NCI-H2196 treated with DMSO at 0.1 percent for 48 hours (cell line): ENCODE data around the gene CDK18.
A peak's percentile ranks its signal among the peaks of the same experiment; 100 is the strongest.

ENCODE experiments used
- DNase-seq: peaks from one replicate; lab custom pipeline; 2025; ENCODE audit not compliant: unreplicated experiment; lab: John Stamatoyannopoulos, UW

CDK18 gene

GRCh38 chr1:205522692-205523091 is 18.2 kb downstream of the CDK18 start:
- no peak for DNase-seq

- DNase-seq = no peak
Measured at GRCh38 chr1:205523261-205523890, 18.9 kb downstream of the CDK18 start.

GRCh38 chr1:205523891-205524793 is 19.7 kb downstream of the CDK18 start:
- DNase-seq = peak; percentile 44

- no peak for DNase-seq
Measured at GRCh38 chr1:205524794-205525101, 20.3 kb downstream of the CDK18 start.

GRCh38 chr1:205525495-205526285 is 21.2 kb downstream of the CDK18 start:
- no peak for DNase-seq

GRCh38 chr1:205526431-205526830 is 22.0 kb downstream of the CDK18 start:
- no peak for DNase-seq

GRCh38 chr1:205527931-205528330 is 23.5 kb downstream of the CDK18 start:
- no peak for DNase-seq

- DNase-seq = no peak
Measured at GRCh38 chr1:205528446-205528886, 24.0 kb downstream of the CDK18 start.

- peak; percentile 36 for DNase-seq
Measured at GRCh38 chr1:205528887-205529825, 24.7 kb downstream of the CDK18 start.

GRCh38 chr1:205530116-205530515 is 25.6 kb downstream of the CDK18 start:
- DNase-seq = no peak

- DNase-seq = no peak
Measured at GRCh38 chr1:205531191-205532025, 26.9 kb downstream of the CDK18 start.

- DNase-seq = no peak
Measured at GRCh38 chr1:205532026-205532898, 27.8 kb downstream of the CDK18 start.

- DNase-seq = no peak
Measured at GRCh38 chr1:205532996-205533735, 28.7 kb downstream of the CDK18 start.

- no peak for DNase-seq
Measured at GRCh38 chr1:205533748-205534443, 29.4 kb downstream of the CDK18 start.

GRCh38 chr1:205534444-205534985 is 30.0 kb downstream of the CDK18 start:
- DNase-seq = no peak

GRCh38 chr1:205535096-205535495 is 30.6 kb downstream of the CDK18 start:
- DNase-seq = no peak
